Mucosa of descending colon (tissue), 3 donors: ENCODE data around the gene NMRAL1. TPM values are rescaled to one million over a fixed set of nuclear protein-coding genes. Genes with fewer than 3 reads are reported as not detected.

Source experiments
- ATAC-seq: fragments of 200-7000 bp; cut with Tn5 transposase; one replicate; pipeline ENCODE4 v1.9.1; 2020; ENCODE audit warnings: mild to moderate bottlenecking, moderate library complexity
- DNase-seq, 3 donors: peaks; one replicate each; pipeline ENCODE4 v3.0.0-alpha.2; 2020
- H3K36me3 ChIP-seq: fragments of 200-600 bp; one replicate; pipeline ENCODE4 v1.8.0; 2021; ENCODE audit warnings: low read depth, mild to moderate bottlenecking
- H3K4me1 ChIP-seq: fragments of 200-600 bp; one replicate; pipeline ENCODE4 v1.8.0; 2021; ENCODE audit warnings: low read depth, mild to moderate bottlenecking
- H3K4me3 ChIP-seq: fragments of 200-600 bp; one replicate; pipeline ENCODE4 v1.8.0; 2021; ENCODE audit warnings: mild to moderate bottlenecking
- H3K9me3 ChIP-seq: fragments of 200-600 bp; one replicate; pipeline ENCODE4 v1.8.0; 2021; ENCODE audit warnings: mild to moderate bottlenecking
- intact Hi-C, 2 donors: fragments of 100-400 bp; cut with DNase I in 1 of 2; cut with micrococcal nuclease in 1 of 2; formaldehyde crosslinking; loops; one replicate each; pipeline versions ENCODE4 v1.11.0 to v1.11.1; 2022; cut with DNase I, micrococcal nuclease
- total RNA-seq, 3 donors: library from RNA; stranded (reverse); fragmentation: NEBNext Ultra II Directional in 2 of 3; extraction: Animal tissue kit (Norgen Biotek cat#: 25700) in 2 of 3; gene quantifications; one replicate each; pipeline versions ENCODE4 v1.2.1 to v1.2.4, GENCODE V29; 2021 to 2023
- TF ChIP-seq, protein P1 (sequence below): fragments of 200-600 bp; IDR thresholded peaks from one replicate; pipeline ENCODE4 v1.8.0; 2022; ENCODE audit warnings: antibody characterized with exemption, mild to moderate bottlenecking
- donor health status: DM: no; HTN: no; CAD: no; lungs with moderate emphysema.
- donor health status: DM: no; HTN: no; CAD: no.
- donor health status: DM: no; HTN: yes; CAD: no.

The NMRAL1 gene
- total RNA-seq, 3 donors from 2014 or later = 32.4 to 48.9 (median 38.4) TPM

DNA sequence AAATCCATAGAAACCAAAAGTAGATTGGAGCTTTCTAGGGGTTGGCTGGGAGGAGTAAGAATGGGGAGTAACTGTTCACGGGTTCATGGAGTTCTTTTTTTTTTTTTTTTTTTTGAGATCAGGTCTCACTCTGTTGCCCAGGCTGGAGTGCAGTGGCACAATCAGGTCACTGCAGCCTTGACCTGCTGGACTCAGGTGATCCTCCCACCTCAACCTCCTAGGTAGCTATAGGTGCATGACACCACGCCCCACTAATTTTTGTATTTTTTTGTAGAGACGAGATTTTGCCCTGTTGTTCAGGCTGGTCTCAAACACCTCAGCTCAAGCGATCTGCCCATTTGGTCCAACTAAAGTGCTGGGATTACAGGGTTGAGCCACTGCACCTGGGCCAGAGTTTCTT is 1.5 kb downstream of the NMRAL1 start:
- ATAC-seq = no peak

DNA sequence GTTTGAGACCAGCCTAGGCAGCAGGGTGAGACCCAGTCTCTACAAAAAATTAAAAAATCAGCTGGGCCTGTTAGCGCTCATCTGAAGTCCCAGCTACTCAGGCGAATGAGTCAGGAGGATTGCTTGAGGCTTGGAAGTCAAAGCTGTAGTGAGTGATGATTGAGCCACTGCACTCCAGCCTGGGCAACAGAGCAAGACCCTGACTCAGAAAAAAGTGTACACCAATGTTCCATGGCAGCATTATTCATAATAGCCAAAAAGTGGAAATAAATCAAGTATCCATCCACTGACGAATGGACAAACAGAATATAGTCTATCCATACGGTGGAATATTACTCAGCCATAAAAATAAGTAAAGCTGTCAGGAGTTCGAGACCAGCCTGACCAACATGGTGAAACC is 2.6 kb downstream of the NMRAL1 start:
- ATAC-seq = no peak
- Histone ChIP-seq H3K4me1 (peaks cover 6% of the 10 kb centered on the region), H3K36me3 (no peaks in the 10 kb centered on the region), H3K4me3 (no peak overlapping the region), H3K9me3 (no peaks in the 10 kb centered on the region)
- TF ChIP-seq, protein P1, sequence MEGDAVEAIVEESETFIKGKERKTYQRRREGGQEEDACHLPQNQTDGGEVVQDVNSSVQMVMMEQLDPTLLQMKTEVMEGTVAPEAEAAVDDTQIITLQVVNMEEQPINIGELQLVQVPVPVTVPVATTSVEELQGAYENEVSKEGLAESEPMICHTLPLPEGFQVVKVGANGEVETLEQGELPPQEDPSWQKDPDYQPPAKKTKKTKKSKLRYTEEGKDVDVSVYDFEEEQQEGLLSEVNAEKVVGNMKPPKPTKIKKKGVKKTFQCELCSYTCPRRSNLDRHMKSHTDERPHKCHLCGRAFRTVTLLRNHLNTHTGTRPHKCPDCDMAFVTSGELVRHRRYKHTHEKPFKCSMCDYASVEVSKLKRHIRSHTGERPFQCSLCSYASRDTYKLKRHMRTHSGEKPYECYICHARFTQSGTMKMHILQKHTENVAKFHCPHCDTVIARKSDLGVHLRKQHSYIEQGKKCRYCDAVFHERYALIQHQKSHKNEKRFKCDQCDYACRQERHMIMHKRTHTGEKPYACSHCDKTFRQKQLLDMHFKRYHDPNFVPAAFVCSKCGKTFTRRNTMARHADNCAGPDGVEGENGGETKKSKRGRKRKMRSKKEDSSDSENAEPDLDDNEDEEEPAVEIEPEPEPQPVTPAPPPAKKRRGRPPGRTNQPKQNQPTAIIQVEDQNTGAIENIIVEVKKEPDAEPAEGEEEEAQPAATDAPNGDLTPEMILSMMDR = no peak
- DNase-seq = no peak
- intact Hi-C loops = no loop called here

More for the DNA sequence above, 1.5 kb downstream of the NMRAL1 start:
- no peak for DNase-seq
- intact Hi-C loops = no loop called here
- Histone ChIP-seq H3K4me1 (peaks cover 13% of the 10 kb centered on the region), H3K36me3 (no peaks in the 10 kb centered on the region), H3K4me3 (no peak overlapping the region), H3K9me3 (no peaks in the 10 kb centered on the region)
- TF ChIP-seq, protein P1 = no peak

DNA sequence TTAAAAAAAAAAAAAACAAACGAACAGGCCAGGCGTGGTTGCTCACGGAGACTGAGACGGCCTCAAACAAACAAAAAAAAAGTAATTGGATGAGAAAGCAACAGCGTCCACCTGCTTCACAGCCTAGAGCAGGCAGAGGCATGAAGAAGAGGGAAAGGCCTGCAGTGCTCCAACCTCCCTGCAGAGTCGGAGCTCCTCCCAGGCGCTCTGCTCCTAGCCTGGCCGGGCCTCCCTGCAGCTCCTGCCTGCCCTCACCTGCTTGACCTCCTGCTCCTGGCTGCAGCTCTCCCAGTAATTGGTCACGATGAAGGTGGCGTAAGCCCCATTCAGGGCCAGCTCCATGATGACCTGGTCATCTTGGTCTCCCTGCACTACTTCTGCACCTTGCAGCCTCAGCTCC is 5.5 kb downstream of the NMRAL1 start:
- intact Hi-C loops = no loop called here
- H3K4me1 ChIP-seq = peaks cover 5% of the 10 kb centered on the region
- H3K9me3 ChIP-seq = no peaks in the 10 kb centered on the region
- ATAC-seq = no peak
- TF ChIP-seq, protein P1 = no peak
- DNase-seq = no peak
- no peak overlapping the region for H3K4me3 ChIP-seq
- H3K36me3 ChIP-seq = no peaks in the 10 kb centered on the region

DNA sequence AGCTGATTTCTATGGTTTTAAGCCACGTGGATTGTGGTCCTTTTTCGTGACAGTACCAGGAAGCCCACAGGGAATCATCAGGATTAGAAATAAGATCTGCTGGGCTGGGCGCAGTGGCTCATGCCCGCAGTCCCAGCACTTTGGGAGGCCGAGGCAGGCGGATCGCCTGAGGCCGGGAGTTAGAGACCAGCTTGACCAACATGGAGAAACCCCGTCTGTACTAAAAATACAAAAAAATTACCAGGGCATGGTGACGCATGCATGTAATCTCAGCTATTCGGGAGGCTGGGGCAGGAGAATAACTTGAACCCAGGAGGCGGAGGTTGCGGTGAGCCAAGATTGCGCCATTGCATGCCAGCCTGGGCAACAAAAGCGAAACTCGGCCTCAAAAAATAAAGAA is 6.5 kb downstream of the NMRAL1 start:
- DNase-seq (no peak), ATAC-seq (no peak)
- intact Hi-C loops = no loop called here
- Histone ChIP-seq H3K9me3 (no peaks in the 10 kb centered on the region), H3K36me3 (no peaks in the 10 kb centered on the region), H3K4me3 (no peak overlapping the region), H3K4me1 (no peaks in the 10 kb centered on the region)
- TF ChIP-seq, protein P1 = no peak

DNA sequence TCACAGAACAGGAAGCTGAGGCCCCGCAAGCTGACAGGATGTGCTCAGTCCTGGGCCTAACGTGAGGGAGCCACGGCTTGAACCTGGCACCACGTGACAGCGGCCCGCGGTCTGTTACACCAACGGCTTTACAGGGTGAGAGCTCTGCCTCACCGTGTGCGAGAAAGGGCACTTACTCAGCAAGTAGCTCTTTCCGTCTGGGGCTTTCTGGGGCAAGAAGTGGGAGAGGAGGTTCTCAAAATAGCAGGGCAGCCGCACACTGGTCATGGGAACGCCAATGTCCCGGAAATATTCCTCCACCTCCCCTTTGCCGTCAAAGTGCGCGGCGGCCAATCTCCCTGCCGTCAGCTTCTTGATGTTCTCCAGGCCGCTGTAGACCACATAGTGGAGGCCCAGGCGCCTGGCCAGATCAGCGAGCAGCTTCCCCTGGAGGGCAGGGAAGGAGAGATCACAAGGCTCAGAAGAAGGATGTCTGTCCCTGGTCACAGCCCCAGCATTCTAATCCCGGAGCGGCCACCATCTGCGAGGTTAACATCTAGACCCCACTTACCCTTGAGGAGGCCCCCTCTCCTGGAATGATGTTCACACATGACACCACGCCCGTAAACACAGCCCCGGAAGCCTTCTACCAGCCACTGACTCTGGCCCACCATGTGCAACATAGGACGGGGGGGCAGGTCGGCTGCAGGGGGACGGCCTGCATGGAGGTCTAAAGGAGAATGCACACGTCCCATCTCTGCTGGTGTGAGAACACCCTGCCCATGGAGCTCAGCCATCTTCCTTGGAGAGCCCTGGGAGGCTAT is 8.2 kb downstream of the NMRAL1 start:
- peak; percentile 73 for ATAC-seq

More for the DNA sequence above, 8.2 kb downstream of the NMRAL1 start:
- DNase-seq = peak; percentile 30 to 80 (median 37)
- H3K36me3 ChIP-seq = no peaks in the 10 kb centered on the region
- intact Hi-C loops = no loop called here
- no peaks in the 10 kb centered on the region for H3K9me3 ChIP-seq
- H3K4me1 ChIP-seq = no peaks in the 10 kb centered on the region
- TF ChIP-seq, protein P1 = no peak
- H3K4me3 ChIP-seq = no peak overlapping the region
